Astrocyte of the cerebellum (primary cell): ENCODE results near the gene ADAM22.

ENCODE experiments used
- DNase-seq: peaks from one replicate; pipeline ENCODE4 v3.0.0-alpha.2; 2011; ENCODE audit warnings: low read depth
- H3K4me3 ChIP-seq: 2 replicates; pipeline ENCODE4 v1.5.1; 2011; ENCODE audit warnings: mild to moderate bottlenecking, low read depth, low read length, moderate library complexity
- CTCF ChIP-seq: IDR thresholded peaks from 2 replicates; pipeline ENCODE4 v1.5.1; 2012; ENCODE audit warnings: low read length, low read depth, moderate library complexity, mild to moderate bottlenecking; ENCODE audit errors: missing control alignments
- in situ Hi-C: cut with HindIII; loops from 2 replicates; pipeline ENCODE4 v1.10.0; 2017; ENCODE audit warnings: low sequenced_read_pairs

ADAM22 gene

GRCh38 chr7:88012086-88012485 lies 78.0 kb downstream of the ADAM22 start:
- no peak overlapping the region for H3K4me3 ChIP-seq
- in situ Hi-C loops: no loop called here
- DNase-seq: no peak
- no peak for TF ChIP-seq CTCF

- no peak overlapping the region for H3K4me3 ChIP-seq
- no peak for TF ChIP-seq CTCF
- in situ Hi-C loops: no loop called here
- DNase-seq: no peak
Measured at GRCh38 chr7:88013981-88014380, 79.9 kb downstream of the ADAM22 start.

- DNase-seq: no peak
- in situ Hi-C loops: no loop called here
- H3K4me3 ChIP-seq: no peak overlapping the region
- TF ChIP-seq CTCF: no peak
Measured at GRCh38 chr7:88014581-88014980, 80.5 kb downstream of the ADAM22 start.

- no peak for TF ChIP-seq CTCF
Measured at GRCh38 chr7:88015309-88015708, 81.3 kb downstream of the ADAM22 start.

GRCh38 chr7:88018501-88018900 lies 84.5 kb downstream of the ADAM22 start:
- DNase-seq: no peak
- no peak overlapping the region for H3K4me3 ChIP-seq
- in situ Hi-C loops: no loop called here
- TF ChIP-seq CTCF: no peak

More at GRCh38 chr7:88015309-88015708, 81.3 kb downstream of the ADAM22 start:
- in situ Hi-C loops: no loop called here
- DNase-seq: no peak
- no peak overlapping the region for H3K4me3 ChIP-seq

- in situ Hi-C loops: no loop called here
- no peak for DNase-seq
- no peak for TF ChIP-seq CTCF
- H3K4me3 ChIP-seq: no peak overlapping the region
Measured at GRCh38 chr7:88020953-88021665, 87.1 kb downstream of the ADAM22 start.
